ENCODE data around the gene POLRMT.

DNA sequence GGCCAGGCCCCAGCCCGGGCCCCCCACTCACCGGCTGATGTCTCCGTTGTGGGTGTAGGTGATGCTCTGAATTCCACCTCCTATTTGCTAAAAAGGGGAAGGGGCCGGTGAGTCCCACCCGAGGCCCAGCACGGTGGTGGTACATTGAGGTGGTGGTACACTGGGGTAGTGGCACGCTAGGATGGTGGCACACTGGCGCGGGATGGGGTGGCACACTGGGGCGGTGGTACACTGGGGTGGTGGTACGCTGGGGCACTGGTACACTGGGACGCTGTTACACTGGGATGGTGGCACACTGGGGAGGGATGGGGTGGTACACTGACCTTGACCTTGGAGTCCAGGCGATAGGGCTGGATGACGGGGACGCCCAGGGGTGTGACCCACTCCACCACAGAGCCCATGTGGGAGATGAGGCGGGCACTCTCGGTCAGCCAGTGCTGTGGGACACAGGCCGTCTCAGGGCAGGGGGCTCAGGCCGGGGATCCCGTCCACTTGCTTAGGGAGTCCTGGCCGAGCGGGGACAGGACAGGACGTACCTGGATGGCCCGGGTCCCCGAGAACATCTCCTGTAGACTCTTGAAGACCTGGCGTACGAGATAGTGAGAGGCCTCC lies 14.6 kb downstream of the POLRMT start:
- TF ChIP-seq POLR2A (IDR thresholded peaks at IDR 0.05), result no peak
- TF ChIP-seq, protein P1, sequence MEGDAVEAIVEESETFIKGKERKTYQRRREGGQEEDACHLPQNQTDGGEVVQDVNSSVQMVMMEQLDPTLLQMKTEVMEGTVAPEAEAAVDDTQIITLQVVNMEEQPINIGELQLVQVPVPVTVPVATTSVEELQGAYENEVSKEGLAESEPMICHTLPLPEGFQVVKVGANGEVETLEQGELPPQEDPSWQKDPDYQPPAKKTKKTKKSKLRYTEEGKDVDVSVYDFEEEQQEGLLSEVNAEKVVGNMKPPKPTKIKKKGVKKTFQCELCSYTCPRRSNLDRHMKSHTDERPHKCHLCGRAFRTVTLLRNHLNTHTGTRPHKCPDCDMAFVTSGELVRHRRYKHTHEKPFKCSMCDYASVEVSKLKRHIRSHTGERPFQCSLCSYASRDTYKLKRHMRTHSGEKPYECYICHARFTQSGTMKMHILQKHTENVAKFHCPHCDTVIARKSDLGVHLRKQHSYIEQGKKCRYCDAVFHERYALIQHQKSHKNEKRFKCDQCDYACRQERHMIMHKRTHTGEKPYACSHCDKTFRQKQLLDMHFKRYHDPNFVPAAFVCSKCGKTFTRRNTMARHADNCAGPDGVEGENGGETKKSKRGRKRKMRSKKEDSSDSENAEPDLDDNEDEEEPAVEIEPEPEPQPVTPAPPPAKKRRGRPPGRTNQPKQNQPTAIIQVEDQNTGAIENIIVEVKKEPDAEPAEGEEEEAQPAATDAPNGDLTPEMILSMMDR (IDR thresholded peaks at IDR 0.05), result no peak

All from right lobe of liver (tissue), 4 donors.